GM18505 (cell line): ENCODE data around the gene CPT1C.

Experiments used
- ATAC-seq: cut with Tn5 transposase; IDR thresholded peaks from one replicate; pipeline ENCODE4 v1.9.1; 2021; ENCODE audit not compliant: unreplicated experiment
- POLR2A ChIP-seq: IDR thresholded peaks from 4 replicates; pipeline ENCODE4 v1.6.1; 2011; ENCODE audit warnings: borderline replicate concordance; ENCODE audit not compliant: insufficient read depth, insufficient read length; ENCODE audit errors: extremely low read depth

CPT1C gene

GRCh38 chr19:49755956-49756355 lies 65.0 kb downstream of the CPT1C start:
- no peak for TF ChIP-seq POLR2A
- no peak for ATAC-seq

- no peak for TF ChIP-seq POLR2A
- ATAC-seq = no peak
These were observed 67.4 kb downstream of the CPT1C start for GRCh38 chr19:49758292-49758691.

GRCh38 chr19:49761249-49761624 lies 70.3 kb downstream of the CPT1C start:
- ATAC-seq = no peak
- TF ChIP-seq POLR2A = no peak

GRCh38 chr19:49761625-49762311 lies 70.9 kb downstream of the CPT1C start:
- no peak for ATAC-seq
- TF ChIP-seq POLR2A = no peak

GRCh38 chr19:49763230-49763629 lies 72.3 kb downstream of the CPT1C start, which contains the start of gene TSKS:
TSS of gene TSKS (minus strand) at chr19:49763306. CDS start at chr19:49763247, 59 bp downstream.
- no peak for ATAC-seq

More at GRCh38 chr19:49763230-49763629, 72.3 kb downstream of the CPT1C start, which contains the start of gene TSKS:
- no peak for TF ChIP-seq POLR2A
